Pons (tissue), 1 donor: Measurements from ENCODE around the gene TRIP12.
"Not testable (repeated sequence)": the region's sequence is repeated elsewhere in the genome, so short reads cannot be mapped to it uniquely, and the experiment has no call there.

Source experiments
- DNase-seq: peaks from one replicate; pipeline ENCODE4 v3.0.0-alpha.2; 2016; ENCODE audit warnings: low spot score

TRIP12 gene

GRCh38 chr2:229921892-229922448 is at the start of gene TRIP12:
TRIP12 (minus strand) TSS chr2:229922009; CDS start chr2:229880079, 41,930 bp downstream.
- peak; percentile 90 for DNase-seq

GRCh38 chr2:229971298-229971790 is 49.5 kb upstream of the TRIP12 start:
- DNase-seq = no peak

- DNase-seq = no peak
Observed at GRCh38 chr2:229970406-229970805, 48.6 kb upstream of the TRIP12 start.

- DNase-seq = no peak
Observed at GRCh38 chr2:229969921-229970320, 48.1 kb upstream of the TRIP12 start.

- not testable (repeated sequence) for DNase-seq
Observed at GRCh38 chr2:229963596-229963995, 41.8 kb upstream of the TRIP12 start.

DNA sequence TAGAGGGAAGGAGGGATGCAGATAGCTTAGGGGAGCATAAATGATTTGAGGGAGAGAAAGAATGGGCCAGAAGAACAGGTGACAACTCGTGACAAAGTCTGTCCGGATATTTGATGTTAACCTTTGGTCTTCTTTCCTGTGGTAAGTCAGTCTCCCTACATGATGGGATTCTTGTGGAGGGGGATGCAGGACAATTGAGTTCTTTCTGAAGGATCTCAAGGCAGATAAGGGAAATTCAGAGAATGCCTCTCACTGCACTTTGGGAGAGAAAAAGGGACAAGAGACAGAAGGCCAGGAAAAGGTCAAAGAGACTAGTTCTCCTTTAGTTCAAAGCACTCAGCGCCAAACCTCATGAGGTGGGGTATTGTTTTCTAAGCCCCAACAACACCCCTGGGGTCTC is 34.7 kb upstream of the TRIP12 start:
- no peak for DNase-seq

- DNase-seq = no peak
Observed at GRCh38 chr2:229955663-229956062, 33.9 kb upstream of the TRIP12 start.

DNA sequence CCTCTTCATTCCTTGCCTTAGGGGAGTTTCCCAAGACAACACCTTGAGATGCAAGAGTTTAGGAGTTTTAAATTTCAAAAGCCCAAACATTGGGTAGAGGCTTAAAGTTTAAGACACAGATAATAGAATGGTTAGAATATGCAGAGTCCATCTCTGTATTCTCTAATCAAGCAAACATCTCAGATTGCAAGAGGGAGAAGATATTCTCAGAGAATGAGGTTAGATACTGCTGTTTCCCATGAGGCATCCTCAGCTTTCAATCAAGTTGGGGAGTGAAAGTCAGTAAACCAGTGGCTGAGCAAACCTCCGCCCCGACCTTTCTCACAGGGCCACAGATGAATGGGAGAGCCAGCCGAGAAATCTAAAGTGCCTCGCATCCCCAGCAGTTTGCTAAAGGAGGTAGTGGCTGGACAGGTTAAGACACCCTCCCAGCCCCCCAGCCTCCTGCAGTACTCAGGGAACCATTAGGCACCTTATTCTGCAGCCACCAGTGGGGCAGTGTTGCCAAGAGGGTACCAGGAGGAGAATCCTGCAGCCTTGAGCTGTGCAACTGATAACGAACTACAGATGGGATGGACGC is 30.5 kb upstream of the TRIP12 start:
- DNase-seq = no peak

DNA sequence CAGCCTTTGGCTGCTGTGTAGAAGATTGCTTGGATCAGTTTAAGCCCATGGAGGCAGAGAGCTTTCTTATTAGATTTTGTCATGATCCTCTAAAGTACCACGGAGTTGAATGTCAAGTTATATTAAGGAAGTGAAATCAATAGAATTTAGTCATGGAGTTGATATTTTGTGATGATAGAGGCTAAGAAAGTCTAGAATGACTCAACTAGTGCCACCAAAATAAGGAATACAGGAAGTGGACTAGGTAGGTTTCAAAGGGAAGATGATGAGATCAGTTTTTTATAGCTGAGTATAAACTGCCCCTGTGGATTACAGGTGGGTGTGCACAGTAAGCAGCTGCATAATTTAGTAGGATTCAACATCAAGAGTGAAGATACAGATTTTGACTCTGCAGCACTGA is 25.7 kb upstream of the TRIP12 start:
- DNase-seq = no peak

GRCh38 chr2:229945975-229946374 is 24.2 kb upstream of the TRIP12 start:
- DNase-seq = no peak

DNA sequence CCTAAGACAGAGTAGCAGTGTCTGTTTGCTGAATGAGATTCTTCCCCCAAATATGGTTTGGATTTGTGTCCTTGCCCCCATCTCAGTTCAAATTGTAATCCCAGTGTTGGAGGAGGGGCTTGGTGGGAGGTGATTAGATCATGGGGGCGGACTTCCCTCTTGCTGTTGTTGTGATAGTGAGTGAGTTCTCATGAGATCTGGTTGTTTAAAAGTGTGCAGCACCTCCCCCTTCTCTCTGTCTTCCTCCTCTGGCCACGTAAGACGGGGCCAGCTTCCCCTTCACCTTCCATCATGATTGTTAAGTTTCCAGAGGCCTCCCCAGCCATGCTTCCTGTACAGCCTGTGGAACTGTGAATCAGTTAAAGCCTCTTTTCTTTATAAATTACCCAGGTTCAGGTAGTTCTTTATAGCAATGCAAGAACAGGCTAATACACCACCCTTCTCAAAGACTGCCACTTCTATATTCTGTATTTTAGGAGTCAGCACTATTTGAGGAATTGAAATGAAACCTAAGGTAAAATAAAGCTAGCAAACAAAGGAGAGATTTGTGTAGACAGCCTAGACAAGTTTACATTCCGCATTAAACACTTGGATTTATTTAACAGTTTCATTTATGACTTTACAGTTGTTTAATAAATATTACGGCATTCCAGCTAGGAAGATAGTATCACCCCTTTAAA is 22.1 kb upstream of the TRIP12 start:
- no peak for DNase-seq

GRCh38 chr2:229943171-229943570 is 21.4 kb upstream of the TRIP12 start:
- no peak for DNase-seq

- no peak for DNase-seq
Observed at GRCh38 chr2:229942671-229943070, 20.9 kb upstream of the TRIP12 start.

DNA sequence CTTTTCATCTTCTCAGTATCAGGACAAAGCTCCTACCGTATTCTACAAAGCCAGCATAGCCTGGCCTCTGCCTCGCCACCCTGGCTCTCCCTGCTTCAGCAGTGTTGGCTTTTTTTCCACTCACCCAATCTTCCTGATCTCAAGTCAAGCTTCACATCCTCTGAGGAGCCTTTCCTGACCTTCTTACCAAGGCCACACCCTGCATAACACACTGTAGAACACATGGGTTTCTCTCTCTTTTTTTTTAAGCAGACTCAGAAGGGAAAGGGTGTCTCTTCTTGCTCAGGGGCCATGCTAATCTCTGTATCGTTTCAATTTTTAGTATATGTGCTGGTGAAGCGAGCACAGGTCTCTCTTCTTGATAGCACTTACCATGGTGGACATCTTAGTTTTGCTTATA is 15.7 kb upstream of the TRIP12 start:
- no peak for DNase-seq

GRCh38 chr2:229931241-229931640 is 9.4 kb upstream of the TRIP12 start:
- DNase-seq = no peak

- DNase-seq = no peak
Observed at GRCh38 chr2:229930656-229931055, 8.8 kb upstream of the TRIP12 start.

GRCh38 chr2:229927817-229928321 is 6.1 kb upstream of the TRIP12 start:
- DNase-seq = no peak

DNA sequence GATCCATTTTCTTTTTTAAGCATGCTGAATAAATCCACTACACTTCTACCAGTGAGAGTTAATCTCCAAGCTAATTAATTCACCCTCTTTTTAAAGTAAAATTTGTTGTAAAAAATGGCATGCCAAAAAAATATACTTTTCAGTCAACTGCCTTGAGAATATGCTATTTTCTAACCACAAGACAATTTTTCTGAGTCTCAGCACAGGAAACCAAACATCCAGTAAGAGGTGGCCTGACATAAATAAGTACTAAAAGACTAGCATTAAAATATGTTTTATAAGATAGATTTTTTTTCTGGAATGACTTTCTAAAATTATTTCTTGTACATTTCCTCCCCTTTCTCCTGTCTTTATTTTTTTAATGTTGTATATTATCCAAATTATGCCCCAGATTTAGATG is 3.4 kb upstream of the TRIP12 start:
- DNase-seq = no peak

- not testable (repeated sequence) for DNase-seq
Observed at GRCh38 chr2:229924541-229924940, 2.7 kb upstream of the TRIP12 start.

GRCh38 chr2:229922449-229923386 is 909 bp upstream of the TRIP12 start, which contains the start of gene FBXO36:
FBXO36 (plus strand) TSS chr2:229922503; CDS start chr2:229922514, 11 bp downstream.
- DNase-seq = peak; percentile 11

DNA sequence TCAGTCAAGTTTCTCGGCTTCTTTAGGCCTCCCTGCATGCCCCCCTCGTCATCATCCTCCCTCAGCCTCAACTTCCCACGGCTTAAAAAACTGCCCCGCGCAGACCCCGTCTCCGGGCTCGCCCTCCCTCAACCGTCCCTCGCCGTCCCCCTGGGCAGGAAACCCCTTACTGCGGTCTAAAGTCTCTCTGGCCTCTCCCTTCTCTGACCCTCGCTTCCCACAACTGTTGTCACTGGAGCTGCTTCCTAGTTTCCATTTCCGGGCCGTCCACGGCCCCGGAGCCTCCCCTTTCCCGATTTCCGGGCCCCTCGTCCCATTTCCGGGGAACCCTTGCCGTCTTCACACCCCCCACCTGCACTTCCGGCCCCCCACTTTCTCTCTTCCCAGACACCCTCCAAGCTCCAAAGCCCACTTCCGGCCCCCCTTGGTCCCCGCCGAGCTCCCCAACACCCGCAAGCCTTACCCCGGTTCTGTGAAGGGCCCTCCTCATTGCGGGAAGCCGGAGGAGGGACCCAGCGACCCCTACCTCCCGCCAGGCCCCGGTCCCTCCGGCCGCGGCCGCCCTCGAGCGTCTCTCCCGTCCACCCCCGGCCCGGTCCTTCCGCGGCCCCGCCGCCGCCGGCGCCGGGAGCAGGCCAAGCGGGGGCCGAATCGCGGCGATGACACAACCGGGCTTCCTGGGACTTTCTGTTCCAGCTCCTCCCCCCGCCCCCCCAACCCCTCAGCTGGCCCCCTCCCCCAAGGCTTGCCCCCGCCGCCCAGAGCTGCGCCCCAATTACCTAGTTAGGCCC is 513 bp downstream of the TRIP12 start:
- DNase-seq = peak; percentile 75
